HG02884 (cell line): ENCODE data around the gene RAB3IL1.
"Not testable (repeated sequence)": the region's sequence is repeated elsewhere in the genome, so short reads cannot be mapped to it uniquely, and the experiment has no call there.

Experiments
- ATAC-seq: cut with Tn5 transposase; IDR thresholded peaks from one replicate; pipeline ENCODE4 v1.9.1; 2021; ENCODE audit warnings: mild to moderate bottlenecking, moderate library complexity; ENCODE audit not compliant: unreplicated experiment

Gene RAB3IL1

DNA sequence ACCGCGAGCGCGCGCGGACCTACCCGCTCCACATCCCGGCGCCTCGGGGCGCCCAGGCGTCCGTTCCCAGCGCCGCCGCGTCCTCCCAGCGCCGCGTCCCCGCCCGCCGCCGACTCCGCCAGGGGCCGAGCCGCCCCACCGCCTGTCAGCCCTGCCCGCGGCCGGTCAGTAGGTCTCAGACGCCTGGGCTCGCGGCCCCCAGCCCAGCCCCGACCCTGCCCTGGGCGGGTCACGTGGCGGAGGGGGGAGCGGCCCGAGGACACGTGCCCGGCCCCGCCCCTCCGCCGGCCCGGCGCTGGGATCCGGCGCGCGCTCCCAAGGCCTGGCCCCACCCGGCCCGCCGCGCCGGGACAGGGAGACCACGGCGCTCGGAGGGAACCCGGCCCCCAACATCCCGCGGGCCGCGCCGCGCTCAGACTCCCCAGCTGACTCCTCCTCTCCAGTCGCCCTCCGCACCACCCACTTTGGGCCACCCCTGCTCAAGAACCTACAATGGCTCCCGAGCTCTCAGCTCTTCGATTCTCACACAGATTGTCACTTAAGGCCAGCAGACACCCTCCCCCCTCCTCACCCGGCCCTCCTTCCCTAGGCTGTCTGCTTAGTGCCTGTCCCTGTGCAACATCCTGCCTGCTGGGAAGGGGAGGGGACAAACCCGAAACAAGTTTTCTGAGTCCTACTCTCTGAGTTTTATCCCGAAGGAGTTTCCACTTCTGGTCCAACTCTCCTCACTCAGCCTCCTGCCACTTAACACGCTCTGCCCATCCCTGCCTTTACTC, at the start of gene RAB3IL1:
Gene RAB3IL1, minus strand, starts transcription at position 233 of the 776 bp plus-strand sequence. Its CDS starts 199 bp downstream, at position 34.
- ATAC-seq = no peak

DNA sequence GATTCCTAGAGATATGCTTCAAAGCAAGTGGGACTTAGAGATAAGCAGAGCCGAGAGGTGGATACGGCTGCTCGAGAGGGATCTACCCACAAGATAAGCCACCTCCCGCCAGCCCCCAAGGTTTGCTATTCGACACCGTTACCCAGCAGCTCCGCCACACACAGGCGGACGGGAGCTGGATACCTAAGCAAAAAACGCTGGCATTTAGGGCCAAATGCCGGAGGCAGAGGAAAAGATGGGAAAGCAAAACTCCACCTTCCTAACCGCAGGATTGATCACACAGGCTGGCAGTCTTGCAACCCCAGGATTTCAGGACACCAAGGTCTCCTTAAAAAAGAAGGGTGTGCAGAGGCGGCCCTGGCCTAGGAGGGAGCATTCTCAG, 49.4 kb upstream of the RAB3IL1 start:
- no peak for ATAC-seq

- ATAC-seq = not testable (repeated sequence)
Measured at GRCh38 chr11:61964666-61965271, 47.4 kb upstream of the RAB3IL1 start.

- ATAC-seq = no peak
Measured at GRCh38 chr11:61964058-61964665, 46.8 kb upstream of the RAB3IL1 start.

- ATAC-seq = no peak
Measured at GRCh38 chr11:61963282-61964057, 46.1 kb upstream of the RAB3IL1 start.

- ATAC-seq = no peak
Measured at GRCh38 chr11:61963016-61963281, 45.6 kb upstream of the RAB3IL1 start.

DNA sequence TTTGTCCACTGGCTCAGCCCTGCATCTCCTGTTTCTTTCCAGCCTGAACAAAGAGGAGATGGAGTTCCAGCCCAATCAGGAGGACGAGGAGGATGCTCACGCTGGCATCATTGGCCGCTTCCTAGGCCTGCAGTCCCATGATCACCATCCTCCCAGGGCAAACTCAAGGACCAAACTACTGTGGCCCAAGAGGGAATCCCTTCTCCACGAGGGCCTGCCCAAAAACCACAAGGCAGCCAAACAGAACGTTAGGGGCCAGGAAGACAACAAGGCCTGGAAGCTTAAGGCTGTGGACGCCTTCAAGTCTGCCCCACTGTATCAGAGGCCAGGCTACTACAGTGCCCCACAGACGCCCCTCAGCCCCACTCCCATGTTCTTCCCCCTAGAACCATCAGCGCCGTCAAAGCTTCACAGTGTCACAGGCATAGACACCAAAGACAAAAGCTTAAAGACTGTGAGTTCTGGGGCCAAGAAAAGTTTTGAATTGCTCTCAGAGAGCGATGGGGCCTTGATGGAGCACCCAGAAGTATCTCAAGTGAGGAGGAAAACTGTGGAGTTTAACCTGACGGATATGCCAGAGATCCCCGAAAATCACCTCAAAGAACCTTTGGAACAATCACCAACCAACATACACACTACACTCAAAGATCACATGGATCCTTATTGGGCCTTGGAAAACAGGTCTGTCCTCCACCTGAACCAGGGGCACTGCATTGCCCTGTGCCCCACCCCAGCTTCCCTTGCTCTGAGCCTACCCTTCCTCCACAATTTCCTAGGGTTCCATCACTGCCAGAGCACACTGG, 45.0 kb upstream of the RAB3IL1 start:
- ATAC-seq = no peak

DNA sequence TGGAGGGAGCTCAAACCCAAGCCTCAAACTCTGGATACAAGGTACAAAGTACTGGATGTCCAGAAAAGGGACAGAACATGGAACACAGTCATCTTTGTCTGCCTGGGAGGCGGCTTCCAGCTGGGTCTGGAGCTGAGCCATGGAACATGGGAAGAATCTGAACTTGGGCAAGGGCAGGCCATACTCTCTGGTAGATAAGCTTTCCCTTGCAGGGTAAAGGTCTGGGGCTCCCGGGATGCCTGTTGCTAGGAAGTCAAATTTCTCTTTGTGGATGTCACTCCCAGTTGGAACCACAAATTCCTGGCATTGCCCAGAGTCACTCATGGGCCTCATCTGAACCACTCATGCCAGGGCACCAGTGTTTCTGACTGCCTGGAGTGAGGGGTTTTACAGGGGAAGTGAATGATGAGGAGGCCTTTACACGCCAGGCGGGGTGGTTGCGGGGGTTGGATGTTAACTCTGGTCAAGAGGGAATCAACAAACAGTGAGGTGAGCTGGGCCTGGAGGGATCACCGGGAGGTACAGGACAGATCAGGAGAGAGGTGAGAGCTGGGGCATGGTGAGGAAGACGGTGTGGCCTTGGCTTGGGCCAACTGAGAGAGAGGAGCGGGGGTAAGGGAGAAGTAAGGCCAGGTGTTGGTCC, 44.3 kb upstream of the RAB3IL1 start:
- ATAC-seq = no peak

DNA sequence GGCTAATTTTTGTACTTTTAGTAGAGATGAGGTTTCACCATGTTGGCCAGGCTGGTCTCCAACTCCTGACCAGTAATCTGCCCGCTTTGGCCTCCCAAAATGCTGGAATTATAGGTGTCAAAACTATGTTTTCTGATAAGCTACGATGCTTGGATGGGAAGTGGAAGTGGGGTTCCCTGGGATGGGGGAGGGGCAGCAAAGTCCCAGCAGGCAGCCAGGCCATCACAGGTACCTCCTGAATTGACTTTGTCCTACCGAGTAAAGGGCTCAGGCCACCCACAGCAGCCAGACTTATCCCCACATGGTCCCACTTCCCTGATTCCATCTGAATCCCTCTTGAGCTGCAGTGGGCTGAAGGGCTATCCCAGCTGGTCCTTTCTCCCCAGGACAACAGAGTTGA, 43.2 kb upstream of the RAB3IL1 start:
- no peak for ATAC-seq

DNA sequence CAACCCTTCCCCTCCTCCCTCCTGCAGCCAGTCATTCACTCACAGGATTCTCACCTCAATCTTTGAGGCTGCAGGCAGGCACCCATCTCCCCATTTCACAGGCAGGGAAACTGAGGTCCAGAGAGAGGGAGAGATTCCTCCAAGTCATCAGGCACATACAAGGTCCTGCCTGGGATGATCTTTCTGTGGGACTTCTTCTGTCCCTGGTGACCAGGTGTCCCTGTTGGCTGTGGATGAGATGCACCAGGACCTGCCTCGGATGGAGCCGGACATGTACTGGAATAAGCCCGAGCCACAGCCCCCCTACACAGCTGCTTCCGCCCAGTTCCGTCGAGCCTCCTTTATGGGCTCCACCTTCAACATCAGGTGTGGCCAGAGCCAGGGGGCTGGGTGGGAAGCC, 42.3 kb upstream of the RAB3IL1 start:
- no peak for ATAC-seq

DNA sequence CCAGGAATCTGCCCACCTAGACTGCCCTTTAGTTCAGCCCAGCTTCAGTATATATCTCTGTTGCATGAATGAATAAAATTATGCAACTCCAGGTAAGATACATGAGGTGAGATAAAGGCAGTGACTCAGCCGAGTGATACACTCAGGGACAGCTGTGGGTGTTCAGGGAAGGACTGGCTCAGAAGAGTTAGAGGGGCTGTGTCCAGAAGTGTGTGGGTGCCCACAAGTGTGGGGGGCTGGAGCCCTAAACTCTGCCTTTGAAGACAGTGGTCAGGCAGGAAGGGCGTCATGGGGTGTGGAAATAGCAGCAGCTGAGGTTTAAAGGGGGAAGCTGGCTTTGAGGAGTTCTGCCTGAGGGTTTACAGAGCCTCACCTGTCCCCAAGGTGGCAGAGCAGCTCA, 41.7 kb upstream of the RAB3IL1 start:
- no peak for ATAC-seq

- no peak for ATAC-seq
Measured at GRCh38 chr11:61958590-61958989, 41.2 kb upstream of the RAB3IL1 start.

GRCh38 chr11:61957021-61957770, 39.8 kb upstream of the RAB3IL1 start:
- ATAC-seq = no peak

- no peak for ATAC-seq
Measured at GRCh38 chr11:61956191-61957020, 39.0 kb upstream of the RAB3IL1 start.

GRCh38 chr11:61955422-61956135, 38.2 kb upstream of the RAB3IL1 start:
- ATAC-seq = no peak

- no peak for ATAC-seq
Measured at GRCh38 chr11:61954851-61955421, 37.6 kb upstream of the RAB3IL1 start.

GRCh38 chr11:61954106-61954850, 36.9 kb upstream of the RAB3IL1 start:
- no peak for ATAC-seq
